GM21786 (cell line): ENCODE data around the gene MPHOSPH9.

ENCODE experiments used
- ATAC-seq: cut with Tn5 transposase; IDR thresholded peaks from one replicate; pipeline ENCODE4 v1.9.1; 2021; ENCODE audit not compliant: unreplicated experiment

MPHOSPH9 gene

GRCh38 chr12:123104809-123105208 lies 128.1 kb downstream of the MPHOSPH9 start:
- no peak for ATAC-seq
